HepG2 (cell line): ENCODE data around the gene GRIN3B. TPM values are rescaled to one million over a fixed set of nuclear protein-coding genes. Genes with fewer than 3 reads are reported as not detected.

Experiments
- ATF1 ChIP-seq: IDR thresholded peaks from 2 replicates; pipeline ENCODE4 v1.6.1; 2016; ENCODE audit warnings: mild to moderate bottlenecking, control low read depth
- FOXP1 ChIP-seq, 2 experiments: fragments of 450-650 bp in 1 of 2; IDR thresholded peaks; 2 replicates each; pipeline ENCODE4 v1.6.1; 2017 to 2018; ENCODE audit warnings: antibody characterized with exemption in 1 of 2
- KDM5A ChIP-seq: fragments of 200-600 bp; sonication (generic); IDR thresholded peaks from 2 replicates; pipeline ENCODE4 v1.7.0; 2018; ENCODE audit warnings: antibody characterized with exemption, mild to moderate bottlenecking, low read length, borderline replicate concordance
- KLF13 ChIP-seq: sonication (generic); formaldehyde crosslinking; IDR thresholded peaks from 2 replicates; pipeline ENCODE4 v1.4.0; 2020; ENCODE audit warnings: mild to moderate bottlenecking, missing genetic modification reagents
- MXD4 ChIP-seq: IDR thresholded peaks from 2 replicates; pipeline ENCODE4 v1.6.1; 2016; ENCODE audit warnings: mild to moderate bottlenecking, missing biosample characterization, missing genetic modification reagents
- NCOA1 ChIP-seq: sonication (generic); formaldehyde crosslinking; IDR thresholded peaks from 2 replicates; pipeline ENCODE4 v1.9.0; 2021; ENCODE audit warnings: missing genetic modification reagents
- NFE2L1 ChIP-seq: sonication (generic); formaldehyde crosslinking; IDR thresholded peaks from 2 replicates; pipeline ENCODE4 v1.4.0; 2020; ENCODE audit warnings: missing genetic modification reagents, mild to moderate bottlenecking, borderline replicate concordance
- NONO ChIP-seq, 2 experiments: fragments of 450-650 bp in 1 of 2; sonication (generic) in 1 of 2; formaldehyde crosslinking in 1 of 2; IDR thresholded peaks in 1 of 2; conservative IDR thresholded peaks in 1 of 2; 2 replicates each; pipeline versions ENCODE4 v1.6.1 to v1.8.0; 2017 to 2022; ENCODE audit warnings: mild to moderate bottlenecking in 1 of 2, missing genetic modification reagents in 1 of 2, moderate library complexity in 1 of 2
- NR2F1 ChIP-seq, 2 experiments: fragments of 450-650 bp in 1 of 2; formaldehyde crosslinking in 1 of 2; IDR thresholded peaks; 2 replicates each; pipeline versions ENCODE4 v1.5.0 to v1.6.1; 2016 to 2020; ENCODE audit warnings: mild to moderate bottlenecking in 1 of 2, missing compliant biosample characterization in 1 of 2, missing genetic modification reagents in 1 of 2, moderate library complexity in 1 of 2
- PRMT3 ChIP-seq: sonication (generic); formaldehyde crosslinking; IDR thresholded peaks from 2 replicates; pipeline ENCODE4 v1.8.1; 2022; ENCODE audit warnings: low read depth, mild to moderate bottlenecking, moderate library complexity, missing genetic modification reagents, borderline replicate concordance
- SKI ChIP-seq: fragments of 450-650 bp; IDR thresholded peaks from one replicate; pipeline ENCODE4 v1.6.1; 2018; ENCODE audit warnings: mild to moderate bottlenecking; ENCODE audit not compliant: partially characterized antibody
- SMYD3 ChIP-seq: sonication (generic); formaldehyde crosslinking; IDR thresholded peaks from 2 replicates; pipeline ENCODE4 v1.8.1; 2023; ENCODE audit warnings: mild to moderate bottlenecking, missing genetic modification reagents
- ZBTB3 ChIP-seq: sonication (generic); formaldehyde crosslinking; IDR thresholded peaks from 2 replicates; pipeline ENCODE4 v1.4.0; 2020; ENCODE audit warnings: low read depth, mild to moderate bottlenecking, moderate library complexity, missing genetic modification reagents, borderline replicate concordance
- ZNF136 ChIP-seq: sonication (generic); formaldehyde crosslinking; IDR thresholded peaks from 2 replicates; pipeline ENCODE4 v1.8.1; 2022; ENCODE audit warnings: low read depth, mild to moderate bottlenecking, moderate library complexity, missing genetic modification reagents
- ZNF484 ChIP-seq: sonication (generic); formaldehyde crosslinking; IDR thresholded peaks from 2 replicates; pipeline ENCODE4 v1.5.1; 2020; ENCODE audit warnings: mild to moderate bottlenecking, low read depth, missing genetic modification reagents, borderline replicate concordance
- ZNF75D ChIP-seq: sonication (generic); formaldehyde crosslinking; IDR thresholded peaks from 2 replicates; pipeline ENCODE4 v1.8.1; 2023; ENCODE audit warnings: missing genetic modification reagents, mild to moderate bottlenecking, borderline replicate concordance
- ZNF781 ChIP-seq: sonication (generic); formaldehyde crosslinking; IDR thresholded peaks from 2 replicates; pipeline ENCODE4 v1.5.1; 2020; ENCODE audit warnings: borderline replicate concordance, mild to moderate bottlenecking, missing genetic modification reagents; ENCODE audit errors: not compliant biosample characterization
- polyA plus RNA-seq, 8 experiments: library from polyadenylated mRNA; depleted of rRNA in 3 of 8; stranded (reverse) in 7 of 8; unstranded in 1 of 8; fragments of >200 nt; fragmentation: Illumina TruSeq in 4 of 8; extraction: Trizol in 4 of 8; gene quantifications; 2 replicates each; pipeline versions ENCODE4 v1.2.1 to v1.2.3, GENCODE V29; 2011 to 2016; ENCODE audit warnings: low read depth in 4 of 8, missing spikeins in 1 of 8, mixed read lengths in 1 of 8; ENCODE audit not compliant: insufficient read depth in 1 of 8
- total RNA-seq, 5 experiments: library from RNA; depleted of rRNA; stranded (reverse); fragments of >200 nt; fragmentation: Illumina TruSeq; extraction: Trizol; gene quantifications; 2 replicates each; pipeline ENCODE4 v1.2.3, GENCODE V29; 2016; ENCODE audit warnings: low read depth in 1 of 5
- TF ChIP-seq, protein P1 (sequence below): sonication (generic); formaldehyde crosslinking; IDR thresholded peaks from 2 replicates; pipeline ENCODE4 v1.5.0; 2020; ENCODE audit warnings: mild to moderate bottlenecking, missing genetic modification reagents, moderate library complexity
- TF ChIP-seq, protein P2 (sequence below): sonication (generic); formaldehyde crosslinking; IDR thresholded peaks from 2 replicates; pipeline ENCODE4 v1.4.0; 2020; ENCODE audit warnings: mild to moderate bottlenecking, low read depth, missing genetic modification reagents
- TF ChIP-seq, protein P3 (sequence below): sonication (generic); formaldehyde crosslinking; IDR thresholded peaks from 2 replicates; pipeline ENCODE4 v1.5.0; 2020; ENCODE audit warnings: missing genetic modification reagents
- TF ChIP-seq, protein P4 (sequence below): sonication (generic); formaldehyde crosslinking; IDR thresholded peaks from 2 replicates; pipeline ENCODE4 v1.4.0; 2020; ENCODE audit warnings: missing genetic modification reagents

Gene GRIN3B
- total and polyA plus RNA-seq, 2 of the 13 experiments (the other 11 are each of a cell fraction or from before 2014, with no cell fraction given), result 0.07 to 0.20 TPM

DNA sequence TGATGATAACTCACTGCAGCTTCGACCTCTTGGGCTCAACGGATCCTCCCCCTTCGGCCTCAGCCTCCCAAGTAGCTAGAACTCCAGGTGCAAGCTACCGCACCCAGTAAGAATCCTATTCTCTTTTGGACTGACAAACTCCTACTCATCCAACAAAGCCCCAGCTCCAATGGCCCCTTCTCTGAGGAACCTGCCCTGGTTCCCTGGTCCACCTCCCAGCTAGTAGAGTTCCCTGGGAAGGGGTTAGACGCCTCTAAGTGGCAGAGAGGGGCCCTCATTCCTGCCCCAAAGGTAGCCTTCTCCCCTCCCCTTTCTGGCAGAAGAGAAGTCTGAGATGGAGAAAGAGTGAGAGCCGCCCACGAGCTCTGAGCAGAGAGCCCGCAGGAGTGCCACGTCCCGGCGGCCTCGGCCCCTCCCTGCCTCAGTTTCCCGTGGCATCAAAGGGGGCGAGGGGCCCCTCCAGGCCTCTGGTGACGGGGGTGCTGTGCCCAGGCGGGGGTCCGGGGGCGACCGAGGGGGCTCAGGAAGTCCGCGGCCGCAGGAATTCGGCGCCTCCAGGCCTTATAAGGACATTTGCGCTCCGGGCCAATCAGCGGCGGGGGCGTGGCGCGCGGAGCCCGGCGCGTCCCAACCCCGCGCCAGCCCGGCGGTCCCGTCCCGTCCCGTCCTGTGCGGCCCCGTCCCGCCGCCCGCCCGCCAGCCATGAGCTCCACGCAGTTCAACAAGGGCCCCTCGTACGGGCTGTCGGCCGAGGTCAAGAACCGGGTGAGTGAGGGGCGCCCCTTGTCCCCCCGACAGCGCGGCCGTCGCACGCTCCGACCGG, 26.0 kb downstream of the GRIN3B start, which contains the start of gene CNN2 (continued):
- TF ChIP-seq ZNF781 (CRISPR knock-in tag) (no peak), ZBTB3 (no peak), SMYD3 (0 out of 2 replicates have a peak, but pooled peaks have one; percentile 55), KLF13 (CRISPR knock-in tag) (no peak), NFE2L1 (CRISPR knock-in tag) (no peak), KDM5A (no peak), FOXP1 (IDR thresholded peaks at IDR 0.05) (no peak), FOXP1 (CRISPR knock-in tag; IDR thresholded peaks at IDR 0.05) (no peak), NR2F1 (CRISPR knock-in tag; IDR thresholded peaks at IDR 0.05) (no peak), ATF1 (CRISPR knock-in tag) (no peak), ZNF75D (CRISPR knock-in tag) (no peak), MXD4 (CRISPR knock-in tag) (no peak), ZNF136 (no peak), NCOA1 (CRISPR knock-in tag) (no peak), PRMT3 (no peak), SKI (peak; percentile 30), NONO (IDR thresholded peaks at IDR 0.05) (no peak), NONO (CRISPR knock-in tag; conservative IDR thresholded peaks at IDR 0.05) (peak; percentile 59; the same call in 1 of the 2 replicates), ZNF484 (CRISPR knock-in tag) (no peak)
- TF ChIP-seq, protein P1, sequence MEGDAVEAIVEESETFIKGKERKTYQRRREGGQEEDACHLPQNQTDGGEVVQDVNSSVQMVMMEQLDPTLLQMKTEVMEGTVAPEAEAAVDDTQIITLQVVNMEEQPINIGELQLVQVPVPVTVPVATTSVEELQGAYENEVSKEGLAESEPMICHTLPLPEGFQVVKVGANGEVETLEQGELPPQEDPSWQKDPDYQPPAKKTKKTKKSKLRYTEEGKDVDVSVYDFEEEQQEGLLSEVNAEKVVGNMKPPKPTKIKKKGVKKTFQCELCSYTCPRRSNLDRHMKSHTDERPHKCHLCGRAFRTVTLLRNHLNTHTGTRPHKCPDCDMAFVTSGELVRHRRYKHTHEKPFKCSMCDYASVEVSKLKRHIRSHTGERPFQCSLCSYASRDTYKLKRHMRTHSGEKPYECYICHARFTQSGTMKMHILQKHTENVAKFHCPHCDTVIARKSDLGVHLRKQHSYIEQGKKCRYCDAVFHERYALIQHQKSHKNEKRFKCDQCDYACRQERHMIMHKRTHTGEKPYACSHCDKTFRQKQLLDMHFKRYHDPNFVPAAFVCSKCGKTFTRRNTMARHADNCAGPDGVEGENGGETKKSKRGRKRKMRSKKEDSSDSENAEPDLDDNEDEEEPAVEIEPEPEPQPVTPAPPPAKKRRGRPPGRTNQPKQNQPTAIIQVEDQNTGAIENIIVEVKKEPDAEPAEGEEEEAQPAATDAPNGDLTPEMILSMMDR (CRISPR knock-in tag), result no peak
- TF ChIP-seq, protein P2, sequence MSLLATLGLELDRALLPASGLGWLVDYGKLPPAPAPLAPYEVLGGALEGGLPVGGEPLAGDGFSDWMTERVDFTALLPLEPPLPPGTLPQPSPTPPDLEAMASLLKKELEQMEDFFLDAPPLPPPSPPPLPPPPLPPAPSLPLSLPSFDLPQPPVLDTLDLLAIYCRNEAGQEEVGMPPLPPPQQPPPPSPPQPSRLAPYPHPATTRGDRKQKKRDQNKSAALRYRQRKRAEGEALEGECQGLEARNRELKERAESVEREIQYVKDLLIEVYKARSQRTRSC, result no peak
- TF ChIP-seq, protein P3, sequence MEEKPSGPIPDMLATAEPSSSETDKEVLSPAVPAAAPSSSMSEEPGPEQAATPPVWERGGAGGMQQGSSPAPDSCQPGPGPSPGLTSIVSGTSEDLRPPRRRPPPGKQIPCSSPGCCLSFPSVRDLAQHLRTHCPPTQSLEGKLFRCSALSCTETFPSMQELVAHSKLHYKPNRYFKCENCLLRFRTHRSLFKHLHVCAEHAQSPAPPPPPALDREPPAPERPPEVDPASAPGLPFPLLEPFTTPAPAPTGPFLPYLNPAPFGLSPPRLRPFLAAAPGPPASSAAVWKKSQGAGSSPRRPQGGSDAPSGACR (CRISPR knock-in tag), result no peak
- TF ChIP-seq, protein P4, sequence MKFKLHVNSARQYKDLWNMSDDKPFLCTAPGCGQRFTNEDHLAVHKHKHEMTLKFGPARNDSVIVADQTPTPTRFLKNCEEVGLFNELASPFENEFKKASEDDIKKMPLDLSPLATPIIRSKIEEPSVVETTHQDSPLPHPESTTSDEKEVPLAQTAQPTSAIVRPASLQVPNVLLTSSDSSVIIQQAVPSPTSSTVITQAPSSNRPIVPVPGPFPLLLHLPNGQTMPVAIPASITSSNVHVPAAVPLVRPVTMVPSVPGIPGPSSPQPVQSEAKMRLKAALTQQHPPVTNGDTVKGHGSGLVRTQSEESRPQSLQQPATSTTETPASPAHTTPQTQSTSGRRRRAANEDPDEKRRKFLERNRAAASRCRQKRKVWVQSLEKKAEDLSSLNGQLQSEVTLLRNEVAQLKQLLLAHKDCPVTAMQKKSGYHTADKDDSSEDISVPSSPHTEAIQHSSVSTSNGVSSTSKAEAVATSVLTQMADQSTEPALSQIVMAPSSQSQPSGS, result peak; percentile 28; the same call in 1 of the 2 replicates
